Renal cortex interstitium (tissue), 11 donors: ENCODE data around the gene SFXN5. TPM values are rescaled to one million over a fixed set of nuclear protein-coding genes. Genes with fewer than 3 reads are reported as not detected.

ENCODE experiments used
- DNase-seq, 11 donors: peaks; one replicate each; pipeline ENCODE4 v3.0.0-alpha.2; 2013; ENCODE audit warnings: low read depth in 9 of 11, low spot score in 4 of 11; ENCODE audit errors: extremely low read depth in 1 of 11
- polyA plus RNA-seq, 3 donors: library from polyadenylated mRNA; unstranded; fragments of 120-200 nt; gene quantifications; one replicate each; pipeline ENCODE4 v1.2.1, GENCODE V29; 2013; ENCODE audit not compliant: insufficient read length in 3 of 3

The SFXN5 gene
- polyA plus RNA-seq, 3 donors: 23.4 to 27.6 (median 24.7) TPM

GRCh38 chr2:72954376-72955227, 116.9 kb downstream of the SFXN5 start:
- no peak for DNase-seq

- no peak for DNase-seq
These were observed 117.5 kb downstream of the SFXN5 start for GRCh38 chr2:72953976-72954375.

DNA sequence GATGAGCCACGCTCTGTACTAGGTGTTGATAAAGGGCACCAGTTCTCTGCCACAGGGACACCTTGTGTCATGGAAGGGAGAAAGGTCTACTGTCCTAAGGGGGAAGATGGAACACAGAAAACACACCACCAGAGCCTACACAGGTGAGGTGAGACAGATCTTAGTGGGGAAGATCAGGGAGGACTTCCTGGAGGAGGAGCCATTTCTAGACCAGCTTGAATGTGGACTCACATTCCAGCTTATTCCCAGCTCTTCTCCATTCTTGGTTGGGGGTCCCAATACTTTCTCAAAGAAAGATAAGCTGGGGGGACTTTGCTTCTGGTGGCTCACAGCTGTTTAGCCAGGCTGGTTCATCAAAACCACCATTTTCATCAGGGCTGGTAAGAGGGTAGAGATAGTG, 118.0 kb downstream of the SFXN5 start:
- DNase-seq: no peak

- no peak for DNase-seq
These were observed 118.6 kb downstream of the SFXN5 start for GRCh38 chr2:72952961-72953360.

DNA sequence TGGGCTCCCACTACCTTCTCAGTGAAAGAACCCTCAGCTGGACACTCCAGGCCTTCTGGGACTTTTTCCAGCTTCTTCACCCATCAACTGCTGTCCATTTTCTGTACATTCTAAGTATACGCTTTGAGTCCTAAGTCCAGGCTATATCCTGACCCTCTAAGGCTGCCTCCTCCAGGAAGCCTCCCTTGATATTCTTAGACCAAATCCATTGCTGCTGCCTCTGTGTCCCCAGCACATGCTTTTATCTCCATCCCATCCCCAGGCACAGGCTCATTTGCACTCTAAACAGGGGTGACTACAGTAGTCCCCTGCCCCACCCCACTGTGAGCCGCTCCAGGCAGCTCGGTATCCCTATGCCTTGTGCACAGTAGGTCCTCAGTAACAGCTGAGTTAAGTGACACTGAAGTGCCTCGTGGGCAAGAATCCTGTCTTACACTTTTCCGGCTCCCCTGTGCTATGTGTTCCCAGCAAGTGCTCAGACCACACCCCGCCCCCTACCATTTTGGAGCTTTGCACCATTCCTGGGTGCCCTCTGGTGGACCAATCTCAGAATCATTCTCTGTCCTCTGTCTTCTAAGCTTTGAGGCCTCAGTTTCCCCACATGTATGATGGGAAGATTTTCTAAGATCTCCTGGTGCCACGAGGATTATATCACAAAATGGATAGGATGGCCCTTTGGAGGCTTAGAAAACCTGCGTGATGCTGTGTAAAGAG, 119.2 kb downstream of the SFXN5 start:
- no peak for DNase-seq

DNA sequence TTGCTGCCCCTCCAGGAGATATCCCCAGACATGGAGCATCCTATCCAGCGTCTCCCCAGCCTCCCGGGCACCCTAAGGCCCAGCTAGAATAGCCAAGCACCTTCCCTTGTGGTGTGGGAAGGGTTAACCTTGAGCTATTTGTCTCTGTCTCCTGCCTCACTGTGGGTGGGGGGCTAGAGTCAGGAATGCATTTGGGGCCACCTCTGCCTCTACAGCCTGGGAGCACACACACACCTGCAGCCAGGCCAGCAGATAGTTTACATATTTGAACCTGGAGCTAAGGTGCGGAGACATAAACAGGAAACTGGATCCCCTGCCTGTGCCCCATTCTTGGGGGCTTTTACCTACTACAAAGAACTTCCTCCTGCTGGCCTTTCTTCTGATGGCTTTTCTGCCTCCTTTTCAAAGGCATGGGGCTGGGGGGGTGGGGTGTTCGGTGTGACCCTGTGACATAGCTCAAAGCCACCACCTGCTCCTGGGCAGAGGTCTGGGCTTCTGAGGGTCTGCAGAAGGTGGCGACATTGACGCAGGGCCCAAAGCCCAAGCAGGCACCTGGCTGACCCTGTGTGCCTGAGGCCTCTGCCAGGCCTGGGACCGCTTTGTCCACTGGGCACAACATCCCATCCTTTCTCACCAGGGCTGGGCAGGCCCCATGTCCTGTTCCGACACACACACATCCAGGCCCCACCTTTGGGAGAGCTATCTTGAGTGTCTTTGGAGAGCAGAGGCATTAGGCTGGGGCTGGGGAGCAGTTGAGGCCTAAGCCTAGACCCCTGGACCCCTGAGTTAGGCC, 120.0 kb downstream of the SFXN5 start:
- peak in 1 of 11 donors; percentile 17 for DNase-seq

GRCh38 chr2:72950558-72951255, 120.8 kb downstream of the SFXN5 start:
- no peak for DNase-seq

DNA sequence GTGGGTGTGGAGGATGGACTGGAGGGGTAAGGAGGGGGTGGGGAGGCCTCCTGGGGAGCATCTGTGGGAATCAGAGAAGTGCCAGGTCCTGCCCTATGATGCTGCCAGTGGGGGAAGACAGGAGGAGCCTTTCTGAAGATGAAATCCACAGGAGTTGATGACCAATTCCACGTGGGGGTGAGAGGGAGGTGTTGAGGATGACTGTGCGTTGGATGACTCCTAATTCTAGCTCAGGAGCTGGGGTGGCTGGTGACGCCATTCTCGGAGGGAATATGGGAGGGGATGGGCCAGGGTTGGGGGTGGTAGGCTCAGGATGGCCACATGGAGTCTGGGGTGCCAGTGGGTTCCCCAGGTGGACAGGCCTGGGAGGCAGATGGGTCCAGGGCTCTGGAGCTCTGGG, 121.9 kb downstream of the SFXN5 start:
- DNase-seq: no peak

DNA sequence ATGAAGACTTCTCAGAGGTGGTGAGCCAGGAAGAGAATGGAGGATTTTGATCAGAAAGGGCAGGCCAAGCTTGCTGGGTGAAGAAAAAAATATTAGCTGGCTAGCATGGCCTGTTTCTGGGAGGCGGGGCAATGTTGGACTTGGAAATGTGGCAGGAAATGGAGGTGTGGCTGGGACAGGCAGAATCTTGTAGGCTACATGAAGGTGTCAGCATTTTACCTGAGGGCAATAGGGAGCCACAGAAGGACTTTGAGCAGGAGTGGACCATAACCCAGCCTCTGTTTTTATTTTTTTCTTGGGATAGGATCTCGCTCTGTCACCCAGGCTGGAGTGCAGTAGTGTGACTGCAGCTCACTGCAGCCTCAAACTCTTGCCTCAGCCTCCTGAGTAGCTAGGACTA, 122.5 kb downstream of the SFXN5 start:
- no peak for DNase-seq

DNA sequence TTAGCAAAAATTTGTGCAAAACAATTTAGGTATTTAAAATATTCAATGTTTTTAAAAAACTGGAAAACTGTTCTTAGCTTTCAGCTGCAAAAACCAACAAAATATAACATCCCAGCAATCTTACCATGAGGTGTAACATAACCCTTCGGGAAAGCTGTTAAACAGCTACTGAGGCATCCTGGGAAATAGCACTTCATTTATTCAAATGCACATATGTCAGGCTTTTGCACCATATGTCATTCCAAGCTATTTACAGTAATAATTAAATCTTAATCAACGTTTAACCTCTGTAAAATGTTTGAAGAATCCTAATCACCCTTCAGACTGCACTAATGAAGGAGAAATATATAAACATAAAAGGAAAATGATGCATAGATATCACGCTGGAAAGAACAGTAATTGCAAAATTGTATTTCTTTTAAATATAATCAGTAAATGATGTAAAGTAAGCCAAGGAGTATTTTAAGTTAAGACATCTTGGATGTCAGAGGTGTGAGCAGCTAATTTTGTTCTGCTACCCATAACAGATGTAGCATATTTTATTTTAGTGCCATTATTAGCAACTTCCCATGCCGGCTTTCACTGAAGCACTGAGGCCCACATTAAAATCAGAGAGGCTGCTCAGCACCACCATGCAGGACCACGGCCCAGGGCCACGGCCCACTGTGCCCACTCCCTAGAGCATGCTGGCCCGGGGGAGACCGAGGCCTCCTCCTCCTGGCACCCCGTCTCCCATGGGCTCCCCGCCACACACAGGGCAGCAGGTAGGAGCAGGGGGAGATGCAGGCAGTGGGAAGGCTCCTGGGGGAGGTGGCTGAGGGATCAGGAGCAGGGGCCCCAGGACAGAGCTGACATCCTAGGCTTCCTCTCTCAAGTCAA, 123.3 kb downstream of the SFXN5 start:
- no peak for DNase-seq

DNA sequence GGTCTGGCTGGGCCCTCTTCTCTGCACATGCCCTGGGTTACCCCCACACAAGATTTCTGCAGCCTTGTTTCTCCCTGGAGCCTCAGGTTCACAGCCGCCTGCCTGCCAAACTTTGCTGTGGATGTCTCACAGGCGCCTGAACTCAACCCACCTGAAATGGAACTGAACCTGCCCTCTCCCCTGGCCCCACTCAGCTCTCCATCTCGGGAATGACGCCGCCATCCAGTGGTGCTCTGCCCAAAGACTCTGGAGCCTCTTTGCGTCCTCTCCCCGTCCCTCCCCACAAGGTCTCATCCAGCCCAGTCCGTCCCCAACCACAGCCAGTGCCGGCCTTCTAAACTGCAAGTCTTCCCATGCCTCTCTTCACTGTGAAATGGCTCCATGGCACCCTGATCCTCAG, 125.0 kb downstream of the SFXN5 start:
- no peak for DNase-seq

GRCh38 chr2:72945450-72946019, 126.0 kb downstream of the SFXN5 start:
- DNase-seq: no peak

- no peak for DNase-seq
These were observed 126.6 kb downstream of the SFXN5 start for GRCh38 chr2:72944804-72945449.

DNA sequence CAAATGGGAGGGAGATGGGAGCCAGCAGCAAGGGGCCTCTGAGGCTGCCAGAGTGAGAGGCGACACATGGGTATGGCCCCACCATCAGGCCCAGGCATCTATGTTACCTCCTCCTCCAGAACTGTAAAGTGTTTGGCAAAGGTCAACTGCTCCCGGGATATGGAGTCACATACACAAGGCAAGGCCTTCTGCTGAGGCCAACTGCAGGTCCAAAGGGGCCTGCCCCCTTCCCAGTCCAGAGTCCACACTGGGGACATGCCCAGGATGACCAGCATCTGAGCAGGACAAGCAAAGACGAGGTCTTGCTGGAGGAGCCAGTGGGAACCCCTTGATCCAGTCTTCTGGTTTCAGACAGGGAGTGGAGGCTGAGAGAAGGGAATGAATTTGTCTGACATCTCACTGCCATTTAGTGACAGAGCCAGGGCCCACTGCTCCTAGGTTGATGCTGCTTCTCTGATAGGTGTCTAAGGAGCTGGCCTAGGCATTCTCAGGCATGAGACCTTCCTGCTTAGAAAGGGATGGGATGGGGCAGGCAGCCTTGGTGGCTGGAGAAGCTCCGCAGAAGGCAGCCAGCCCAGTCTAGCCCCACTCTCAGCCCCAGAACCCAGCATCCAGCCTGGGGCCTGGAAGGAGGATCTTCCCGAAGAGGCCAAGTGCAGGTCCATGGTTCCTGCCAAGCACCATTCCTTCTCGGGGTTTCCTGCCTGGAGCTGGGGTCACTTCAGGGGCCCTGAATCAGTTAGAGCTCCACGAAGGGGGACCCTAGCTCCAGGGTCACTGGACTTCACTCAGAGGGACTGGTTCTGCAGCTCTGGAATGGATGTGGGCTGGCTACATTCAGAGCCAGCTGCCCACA, 127.7 kb downstream of the SFXN5 start:
- DNase-seq: no peak

DNA sequence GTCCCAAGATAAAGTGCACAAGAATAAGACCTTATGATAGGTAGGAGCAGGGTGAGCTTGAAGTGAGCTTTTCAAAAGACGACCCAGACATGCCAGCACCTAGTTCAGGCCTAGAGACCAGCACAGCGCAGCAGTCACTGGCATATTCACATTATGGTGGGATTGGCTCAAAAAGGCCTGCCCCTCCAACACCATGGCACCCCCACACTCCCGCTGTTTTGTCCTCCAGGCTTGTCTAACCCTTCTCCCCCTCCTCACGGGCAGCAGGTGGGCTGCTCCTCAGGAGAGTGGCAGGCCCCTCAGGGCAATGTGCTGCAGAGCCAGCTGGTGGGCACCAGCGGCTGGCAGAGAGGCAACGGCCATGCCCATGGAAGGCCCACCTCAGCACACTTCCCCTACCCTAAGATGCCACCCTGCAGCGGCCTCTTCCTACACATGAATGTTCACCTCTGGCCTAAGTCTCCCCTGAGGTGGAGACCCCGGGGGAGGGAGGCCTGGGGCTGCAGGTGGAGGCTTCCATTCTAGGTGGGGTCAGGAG, 128.6 kb downstream of the SFXN5 start:
- DNase-seq: no peak

- no peak for DNase-seq
These were observed 129.2 kb downstream of the SFXN5 start for GRCh38 chr2:72942293-72942692.
